HUDEP-2 (cell line): ENCODE measurements around the gene VDR.
A peak's percentile ranks its signal among the peaks of the same experiment; 100 is the strongest.

Experiments used
- DNase-seq, 76 experiments: peaks; one replicate each; lab custom pipeline; 2025; ENCODE audit not compliant: unreplicated experiment in 76 of 76; lab: John Stamatoyannopoulos, UW

VDR gene

GRCh38 chr12:47904713-47905709, at the start of gene VDR:
Gene VDR (minus strand): TSS chr12:47904994. CDS start chr12:47879113, 25,881 bp downstream.
- peak in 74 of 76 experiments; percentile 23 to 96 (median 74) for DNase-seq

DNA sequence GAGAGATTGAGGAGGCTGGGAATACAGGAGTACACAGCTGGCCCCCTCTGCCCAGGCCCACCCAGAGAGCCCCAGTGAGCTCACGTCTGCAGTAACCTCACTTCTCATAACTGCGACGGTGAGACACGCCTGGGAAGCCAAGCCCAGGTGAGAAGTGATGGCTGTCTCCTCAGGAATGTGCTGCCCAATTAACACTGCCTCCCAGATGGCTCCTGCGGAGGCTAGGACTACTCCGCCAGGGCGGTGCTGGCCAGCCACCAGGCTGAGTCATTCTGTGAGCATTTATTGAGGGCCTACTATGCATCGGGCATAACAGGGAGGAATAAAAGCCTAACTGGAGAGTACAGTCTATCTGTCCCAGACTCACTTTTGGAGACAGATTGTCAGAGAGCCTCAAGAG, 49.3 kb upstream of the VDR start:
- no peak for DNase-seq

DNA sequence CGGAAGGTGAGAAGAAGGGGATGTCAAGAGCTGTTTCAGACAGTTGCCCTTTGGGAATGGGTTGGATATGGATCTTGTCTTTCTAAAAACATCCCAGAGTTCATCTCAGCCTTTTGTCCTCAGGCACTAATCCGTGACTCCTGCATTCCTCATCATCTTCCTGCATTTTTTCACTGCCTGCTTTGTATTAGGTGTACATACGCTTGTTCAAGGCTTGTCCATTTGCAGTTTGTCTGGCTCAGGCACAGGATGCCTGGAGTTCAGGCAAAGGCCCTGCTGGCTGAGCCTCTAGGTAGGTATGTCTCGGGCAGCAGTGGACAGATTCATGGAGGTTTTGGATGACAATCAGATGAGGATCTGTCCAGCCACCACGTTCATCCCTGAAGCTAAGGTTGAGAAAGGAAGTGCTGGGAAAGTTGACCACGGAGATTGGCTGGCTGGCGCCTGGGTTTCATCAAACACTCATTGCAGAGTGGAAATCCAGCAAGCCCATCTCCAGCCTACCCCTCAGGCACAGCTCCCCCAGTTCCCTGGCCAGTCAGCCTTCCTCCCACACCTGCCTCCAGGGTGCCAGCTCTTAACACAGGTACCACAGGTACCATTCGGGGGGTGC, 46.2 kb upstream of the VDR start:
- no peak for DNase-seq

- DNase-seq, result peak in 54 of 76 experiments; percentile 6 to 63 (median 36)
These were observed 44.9 kb upstream of the VDR start for GRCh38 chr12:47949441-47950341.

DNA sequence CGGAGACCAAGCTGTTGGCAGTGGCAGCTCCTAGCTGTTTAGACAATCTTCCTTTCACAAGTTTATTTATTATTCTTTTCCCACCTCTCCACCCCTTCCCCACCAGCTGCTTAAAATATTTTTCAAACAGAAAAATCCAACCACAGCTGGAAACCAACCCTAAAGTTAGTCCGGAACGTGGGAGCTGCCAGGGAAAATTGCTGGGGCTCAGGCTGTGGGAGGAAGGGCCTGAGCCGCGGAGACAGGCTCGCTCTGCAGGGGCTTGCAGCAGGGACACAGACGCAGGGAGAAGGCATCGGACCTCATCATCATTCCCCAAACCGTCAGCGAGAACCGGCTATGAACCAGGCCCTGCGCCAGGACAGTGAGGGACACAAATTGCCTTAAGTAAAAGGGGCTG, 42.5 kb upstream of the VDR start:
- no peak for DNase-seq

- DNase-seq, result peak in 1 of 76 experiments; percentile 13
These were observed 41.9 kb upstream of the VDR start for GRCh38 chr12:47946413-47947323.

DNA sequence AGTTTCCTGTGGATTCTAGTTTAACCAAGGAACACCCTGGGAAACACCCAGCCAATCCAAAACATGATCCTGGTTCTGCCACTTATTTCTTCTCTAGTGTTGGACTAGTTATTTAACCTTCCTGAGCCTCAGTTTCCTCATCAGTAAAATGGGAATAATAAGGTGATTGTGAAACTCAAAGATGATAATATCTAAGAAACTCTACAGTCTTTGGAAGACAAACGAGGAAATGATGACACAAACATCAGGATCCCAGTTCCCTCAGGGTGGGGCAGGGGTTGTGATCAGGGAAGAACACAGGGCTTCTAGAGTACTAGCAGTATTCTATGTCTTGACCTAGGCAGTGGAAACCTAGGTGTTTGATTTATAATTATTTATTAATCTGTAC, 40.5 kb upstream of the VDR start:
- no peak for DNase-seq

GRCh38 chr12:47944685-47945340, 40.0 kb upstream of the VDR start:
- DNase-seq, result no peak

GRCh38 chr12:47943623-47944340, 39.0 kb upstream of the VDR start:
- DNase-seq, result peak in 8 of 76 experiments; percentile 3 to 30 (median 16)

- DNase-seq, result no peak
These were observed 37.9 kb upstream of the VDR start for GRCh38 chr12:47942614-47943225.

DNA sequence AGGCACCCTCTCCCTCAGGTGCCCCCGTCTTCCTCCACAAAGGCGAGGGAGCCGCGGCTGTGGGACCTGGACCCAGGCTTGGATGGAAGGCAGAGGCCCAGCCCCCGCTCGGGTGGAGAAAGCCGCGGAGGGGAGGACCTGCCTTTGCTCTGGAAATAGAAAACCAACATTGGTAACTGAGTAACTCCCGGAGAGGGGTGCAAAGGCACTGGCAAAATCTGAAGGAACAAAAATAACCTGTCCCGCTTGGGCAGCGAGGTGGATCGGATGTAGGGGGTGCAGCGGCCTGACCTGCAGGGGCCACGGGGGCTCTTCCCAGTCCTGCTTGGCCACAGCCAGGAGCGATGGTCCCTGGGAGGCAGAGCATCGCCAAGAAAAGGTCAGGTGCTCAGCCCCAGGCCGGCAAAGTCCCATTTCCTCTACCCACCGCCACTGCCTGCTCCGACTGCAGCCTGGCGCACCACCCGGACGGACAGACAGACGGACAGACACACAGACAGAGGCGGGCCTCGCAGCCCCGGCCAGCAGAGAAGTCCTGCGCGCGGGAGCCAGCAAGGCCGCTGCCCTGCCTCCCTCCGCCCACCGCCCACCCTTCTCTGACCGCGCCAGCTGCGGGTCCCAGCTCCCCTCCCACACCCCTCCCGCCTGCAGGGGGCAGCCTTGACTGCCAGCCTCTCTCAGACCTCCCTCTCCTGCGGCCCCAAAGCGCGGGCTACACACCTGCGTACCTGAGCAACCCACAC, 37.2 kb upstream of the VDR start:
- DNase-seq, result peak in 8 of 76 experiments; percentile 3 to 27 (median 7)

GRCh38 chr12:47941475-47941780, 36.6 kb upstream of the VDR start:
- no peak for DNase-seq

GRCh38 chr12:47940773-47941474, 36.1 kb upstream of the VDR start:
- no peak for DNase-seq

GRCh38 chr12:47939009-47939601, 34.3 kb upstream of the VDR start:
- peak in 73 of 76 experiments; percentile 13 to 82 (median 67) for DNase-seq

GRCh38 chr12:47938594-47938993, 33.8 kb upstream of the VDR start:
- DNase-seq, result no peak

DNA sequence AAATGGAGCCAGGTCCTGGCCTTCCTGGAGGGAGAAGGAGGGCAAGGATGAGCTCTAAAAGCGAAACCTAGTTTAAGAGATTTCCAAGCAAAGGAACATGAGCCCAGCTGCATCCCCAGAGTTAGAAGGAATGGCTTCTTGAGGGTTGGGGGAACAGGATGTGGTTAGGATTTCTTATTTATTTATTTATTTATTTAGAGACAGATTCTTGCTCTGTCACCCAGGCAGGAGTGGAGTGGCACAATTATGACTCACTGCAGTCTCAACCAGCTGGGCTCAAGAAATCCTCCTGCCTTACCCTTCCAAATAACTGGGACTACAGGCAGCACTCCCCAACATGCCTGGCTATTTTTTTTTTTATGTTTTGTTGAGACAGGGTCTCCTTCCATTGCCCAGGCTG, 33.3 kb upstream of the VDR start:
- no peak for DNase-seq

DNA sequence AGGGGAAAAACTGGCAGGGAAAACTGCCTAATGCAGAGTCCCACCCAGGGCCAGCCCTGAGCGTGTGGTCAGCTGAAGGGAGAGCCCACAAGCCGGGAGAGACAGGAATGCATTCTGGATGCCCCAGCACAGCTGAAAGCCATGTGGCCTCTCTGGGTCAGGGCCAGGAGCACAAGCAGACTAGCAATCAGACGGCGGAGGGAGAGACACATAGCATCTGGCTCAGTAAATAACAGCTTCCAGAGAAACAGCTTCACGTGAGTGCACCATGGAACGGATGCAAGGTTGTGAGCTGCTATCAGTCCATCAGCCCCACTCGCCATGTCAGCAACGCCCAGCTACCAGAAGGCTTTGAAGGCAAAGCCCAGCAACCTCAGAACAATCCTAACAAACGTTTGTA, 30.4 kb upstream of the VDR start:
- peak in 23 of 76 experiments; percentile 4 to 69 (median 18) for DNase-seq
